ENCODE data around the gene KIF20A. TPM values are rescaled to one million over a fixed set of nuclear protein-coding genes. Genes with fewer than 3 reads are reported as not detected.
A peak's percentile ranks its signal among the peaks of the same experiment; 100 is the strongest.

Gene KIF20A
- 1 to 10 TPM in 2 of 4 donors, under 1 TPM in 1, not detected in 1; 0.44 to 9.4 (median 2.1) TPM for total RNA-seq

DNA sequence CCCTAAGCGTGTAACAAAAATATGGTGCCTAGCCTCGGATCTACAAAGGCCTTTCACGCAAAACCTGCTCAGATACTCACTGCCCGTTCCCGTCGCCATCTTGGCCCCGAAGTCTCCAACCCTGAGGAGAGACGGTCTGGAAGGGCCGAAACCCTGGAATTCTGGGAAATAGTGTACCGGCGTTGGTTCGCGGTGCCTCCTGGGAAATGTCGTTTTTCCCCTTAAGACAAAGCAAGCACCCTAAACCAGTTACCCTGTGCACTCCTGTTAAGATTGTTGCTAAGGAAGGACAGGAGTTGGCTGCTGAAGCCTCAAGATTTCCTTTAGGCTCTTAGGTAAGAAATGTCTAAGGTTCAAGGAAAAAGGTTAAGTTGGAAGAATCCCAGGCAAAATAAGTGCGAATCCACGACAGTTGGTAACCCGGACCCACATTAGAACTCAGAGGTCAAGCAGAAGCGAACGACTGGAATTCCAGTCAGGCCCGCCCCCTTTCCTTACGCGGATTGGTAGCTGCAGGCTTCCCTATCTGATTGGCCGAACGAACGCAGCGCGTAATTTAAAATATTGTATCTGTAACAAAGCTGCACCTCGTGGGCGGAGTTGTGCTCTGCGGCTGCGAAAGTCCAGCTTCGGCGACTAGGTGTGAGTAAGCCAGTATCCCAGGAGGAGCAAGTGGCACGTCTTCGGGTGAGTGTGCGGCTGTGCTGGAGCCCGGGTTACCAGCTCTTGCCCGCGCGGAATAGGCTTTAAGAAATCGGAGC lies at the start of gene KIF20A, which contains the start of gene BRD8:
TSS of gene KIF20A (plus strand) at position 597 of the 761 bp plus-strand sequence. CDS start 569 bp downstream, outside the sequence.
TSS of gene BRD8 (minus strand) at position 115 of the 761 bp plus-strand sequence. CDS start at position 99, 16 bp downstream.
- Histone ChIP-seq H3K27me3 (no peaks in the 10 kb centered on the region), H3K27ac (peak within 1 kb of the TSS; percentile 75 to 91 (median 81)), H3K9me3 (no peaks in the 10 kb centered on the region), H3K4me1 (peaks cover 0 to 34% (median 18%) of the 10 kb centered on the region in 4 donors), H3K4me3 (peak within 1 kb of the TSS; percentile 72 to 86 (median 75)), H3K36me3 (peaks cover 0 to 44% (median 0%) of the 10 kb centered on the region in 3 donors)
- WGBS, 2 donors: 1% methylated on average over 40 to 41 of the region's 41 CpGs
- DNase-seq (ENCODE audit: low spot score in 2 of 2): peak; percentile 92 to 99
- TF ChIP-seq POLR2A (IDR thresholded peaks at IDR 0.05) (peak in 1 of 2 donors; percentile 32), EP300 (IDR thresholded peaks at IDR 0.05) (peak; percentile 88 to 89)
- TF ChIP-seq, protein P1, sequence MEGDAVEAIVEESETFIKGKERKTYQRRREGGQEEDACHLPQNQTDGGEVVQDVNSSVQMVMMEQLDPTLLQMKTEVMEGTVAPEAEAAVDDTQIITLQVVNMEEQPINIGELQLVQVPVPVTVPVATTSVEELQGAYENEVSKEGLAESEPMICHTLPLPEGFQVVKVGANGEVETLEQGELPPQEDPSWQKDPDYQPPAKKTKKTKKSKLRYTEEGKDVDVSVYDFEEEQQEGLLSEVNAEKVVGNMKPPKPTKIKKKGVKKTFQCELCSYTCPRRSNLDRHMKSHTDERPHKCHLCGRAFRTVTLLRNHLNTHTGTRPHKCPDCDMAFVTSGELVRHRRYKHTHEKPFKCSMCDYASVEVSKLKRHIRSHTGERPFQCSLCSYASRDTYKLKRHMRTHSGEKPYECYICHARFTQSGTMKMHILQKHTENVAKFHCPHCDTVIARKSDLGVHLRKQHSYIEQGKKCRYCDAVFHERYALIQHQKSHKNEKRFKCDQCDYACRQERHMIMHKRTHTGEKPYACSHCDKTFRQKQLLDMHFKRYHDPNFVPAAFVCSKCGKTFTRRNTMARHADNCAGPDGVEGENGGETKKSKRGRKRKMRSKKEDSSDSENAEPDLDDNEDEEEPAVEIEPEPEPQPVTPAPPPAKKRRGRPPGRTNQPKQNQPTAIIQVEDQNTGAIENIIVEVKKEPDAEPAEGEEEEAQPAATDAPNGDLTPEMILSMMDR (IDR thresholded peaks at IDR 0.05): no peak

- no peak for DNase-seq (ENCODE audit: low spot score in 2 of 2)
- TF ChIP-seq POLR2A (IDR thresholded peaks at IDR 0.05) (no peak), EP300 (IDR thresholded peaks at IDR 0.05) (no peak)
- TF ChIP-seq, protein P1 (IDR thresholded peaks at IDR 0.05): no peak
- 88 to 91% methylated on average over 6 of the region's 6 CpGs for WGBS, 2 donors
- no peak overlapping the region for H3K4me3 ChIP-seq
- H3K9me3 ChIP-seq: no peaks in the 10 kb centered on the region
- no peaks in the 10 kb centered on the region for H3K27me3 ChIP-seq
- H3K4me1 ChIP-seq: peaks cover 0 to 7% (median 0%) of the 10 kb centered on the region in 4 donors
- no peak overlapping the region for H3K27ac ChIP-seq
- no peaks in the 10 kb centered on the region for H3K36me3 ChIP-seq
Observed at GRCh38 chr5:138129347-138129746, 49.6 kb upstream of the KIF20A start.

- Histone ChIP-seq H3K36me3 (no peaks in the 10 kb centered on the region), H3K9me3 (no peaks in the 10 kb centered on the region), H3K27me3 (no peaks in the 10 kb centered on the region), H3K27ac (no peak overlapping the region), H3K4me3 (no peak overlapping the region), H3K4me1 (peaks cover 0 to 7% (median 0%) of the 10 kb centered on the region in 4 donors)
- no peak for DNase-seq (ENCODE audit: low spot score in 2 of 2)
- WGBS, 2 donors: 91 to 92% methylated on average over 7 of the region's 7 CpGs
- TF ChIP-seq EP300 (IDR thresholded peaks at IDR 0.05) (no peak), POLR2A (IDR thresholded peaks at IDR 0.05) (no peak)
- TF ChIP-seq, protein P1 (IDR thresholded peaks at IDR 0.05): no peak
Observed at GRCh38 chr5:138132543-138132942, 46.4 kb upstream of the KIF20A start.

DNA sequence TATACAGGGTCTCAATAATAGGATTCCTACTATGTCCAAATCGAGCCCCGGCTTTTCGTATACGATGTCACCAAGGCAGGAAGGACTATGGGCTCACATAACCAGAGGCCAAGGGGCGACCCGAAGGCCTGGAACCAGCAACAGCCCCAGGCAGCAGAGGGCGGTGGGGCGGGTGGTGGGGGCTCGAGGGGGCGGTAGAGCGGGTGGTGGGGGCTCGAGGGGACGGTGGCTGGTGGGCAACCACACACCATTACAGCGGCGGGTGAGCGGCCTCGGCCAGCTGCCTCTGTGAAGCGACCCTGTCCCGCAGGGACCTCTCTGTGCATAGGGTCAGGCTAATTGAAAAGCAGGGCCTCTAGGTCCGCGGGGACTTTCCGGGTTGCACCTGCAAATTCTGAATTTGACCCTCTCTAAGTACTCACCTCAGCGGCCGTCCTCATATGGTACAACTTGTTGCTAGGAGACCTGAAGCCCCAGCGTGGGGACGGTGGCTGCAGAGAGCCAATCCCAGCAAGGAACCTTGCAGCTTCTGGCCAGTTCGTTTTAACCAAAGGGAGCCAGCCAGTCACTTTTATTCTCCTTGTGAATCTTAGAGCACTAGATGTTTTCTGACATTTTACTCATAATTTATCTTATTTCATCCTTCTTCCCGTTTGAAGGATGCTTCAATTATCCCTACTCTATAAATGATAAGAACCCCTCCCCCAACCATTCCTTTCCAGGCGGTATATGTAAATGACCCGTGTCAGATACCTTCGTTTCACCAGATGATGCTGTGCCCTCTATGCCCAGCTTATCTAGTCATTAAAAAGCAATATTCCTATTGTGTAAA lies 39.7 kb upstream of the KIF20A start, which contains the start of gene NME5:
TSS of gene NME5 (minus strand) at position 480 of the 832 bp plus-strand sequence. CDS start 648 bp downstream, outside the sequence.
- no peak for TF ChIP-seq EP300 (IDR thresholded peaks at IDR 0.05)
- TF ChIP-seq POLR2A (IDR thresholded peaks at IDR 0.05): no peak
- TF ChIP-seq, protein P1 (IDR thresholded peaks at IDR 0.05): no peak
- Histone ChIP-seq H3K9me3 (no peaks in the 10 kb centered on the region), H3K27me3 (no peaks in the 10 kb centered on the region), H3K4me3 (peak within 1 kb of the TSS; percentile 28 to 56 (median 40)), H3K4me1 (peaks cover 0 to 12% (median 0%) of the 10 kb centered on the region in 4 donors), H3K27ac (no peak within 1 kb of the TSS), H3K36me3 (peaks cover 0 to 5% (median 0%) of the 10 kb centered on the region in 3 donors)
- WGBS, 2 donors: 14 to 16% methylated on average over 14 to 23 of the region's 31 CpGs
- peak in 1 of 2 donors; percentile 25 for DNase-seq (ENCODE audit: low spot score in 2 of 2)

Data from tibial nerve (tissue), 4 donors.